Hepatocyte (in vitro differentiated cells): ENCODE results near the gene C16orf89.

Experiments
- CTCF ChIP-seq: fragments of 200-600 bp; sonication (generic); IDR thresholded peaks from 2 replicates; pipeline ENCODE4 v1.5.1; 2016; ENCODE audit warnings: antibody characterized with exemption, mild to moderate bottlenecking; ENCODE audit not compliant: poor library complexity
- EZH2 ChIP-seq: fragments of 200-600 bp; sonication (generic); IDR thresholded peaks from 2 replicates; pipeline ENCODE4 v1.6.1; 2016; ENCODE audit warnings: antibody characterized with exemption, mild to moderate bottlenecking, borderline replicate concordance
- EZH2phosphoT487 ChIP-seq: fragments of 200-600 bp; sonication (generic); IDR thresholded peaks from one replicate; pipeline ENCODE4 v1.6.1; 2018; ENCODE audit warnings: antibody characterized with exemption, mild to moderate bottlenecking, low read depth, moderate library complexity; ENCODE audit not compliant: unreplicated experiment, severe bottlenecking

- TF ChIP-seq CTCF (no peak), EZH2phosphoT487 (no peak), EZH2 (no peak)
These were observed 24.1 kb downstream of the C16orf89 start for GRCh38 chr16:5041600-5042133.
